HL-60 (cell line): ENCODE measurements around the gene WDR64.

ENCODE experiments used
- CTCF ChIP-seq: IDR thresholded peaks from one replicate; pipeline ENCODE4 v1.5.1; 2011; ENCODE audit warnings: low read length, control low read depth, inconsistent platforms; ENCODE audit not compliant: insufficient read depth
- GABPA ChIP-seq: IDR thresholded peaks from 2 replicates; pipeline ENCODE4 v1.6.1; 2012; ENCODE audit warnings: low read depth
- POLR2AphosphoS5 ChIP-seq: IDR thresholded peaks from 2 replicates; pipeline ENCODE4 v1.6.1; 2012; ENCODE audit warnings: low read depth
- REST ChIP-seq: IDR thresholded peaks from 2 replicates; pipeline ENCODE4 v1.6.1; 2012; ENCODE audit warnings: low read depth; ENCODE audit not compliant: insufficient replicate concordance

GRCh38 chr1:241846862-241847539 is 194.9 kb downstream of the WDR64 start:
- TF ChIP-seq CTCF (no peak), POLR2AphosphoS5 (no peak), REST (no peak), GABPA (no peak)
